H9 (cell line): Measurements from ENCODE around the gene EPHB2. TPM values are rescaled to one million over a fixed set of nuclear protein-coding genes. Genes with fewer than 3 reads are reported as not detected.

Source experiments
- DNase-seq: peaks from one replicate; pipeline ENCODE4 v3.0.0-alpha.2; 2017
- H2AFZ ChIP-seq: one replicate; pipeline ENCODE4 v1.6.1; 2013; ENCODE audit warnings: mild to moderate bottlenecking, low read length, control low read depth, moderate library complexity
- H2AK5ac ChIP-seq: 2 replicates; pipeline ENCODE4 v1.6.1; 2013; ENCODE audit warnings: low read length, control low read depth, mixed read lengths; ENCODE audit not compliant: insufficient read length
- H2BK120ac ChIP-seq: one replicate; pipeline ENCODE4 v1.6.1; 2013; ENCODE audit warnings: low read depth, mild to moderate bottlenecking, low read length, control low read depth, inconsistent platforms; ENCODE audit not compliant: poor library complexity, severe bottlenecking
- H2BK12ac ChIP-seq: 2 replicates; pipeline ENCODE4 v1.6.1; 2013; ENCODE audit warnings: low read length, control low read depth, mixed read lengths, low read depth; ENCODE audit not compliant: insufficient read length
- H2BK15ac ChIP-seq: 2 replicates; pipeline ENCODE4 v1.6.1; 2013; ENCODE audit warnings: low read depth, low read length, control low read depth
- H2BK20ac ChIP-seq: one replicate; pipeline ENCODE4 v1.6.1; 2013; ENCODE audit warnings: low read depth, mild to moderate bottlenecking, low read length, control low read depth, inconsistent platforms; ENCODE audit not compliant: poor library complexity, severe bottlenecking
- H2BK5ac ChIP-seq: 2 replicates; pipeline ENCODE4 v1.6.1; 2013; ENCODE audit warnings: low read length, control low read depth, mixed read lengths; ENCODE audit not compliant: insufficient read length
- H3K14ac ChIP-seq: 2 replicates; pipeline ENCODE4 v1.6.1; 2013; ENCODE audit warnings: low read length, control low read depth; ENCODE audit not compliant: insufficient read depth
- H3K18ac ChIP-seq: 2 replicates; pipeline ENCODE4 v1.6.1; 2013; ENCODE audit warnings: low read depth, mild to moderate bottlenecking, mixed read lengths, low read length, control low read depth; ENCODE audit not compliant: insufficient read length
- H3K23ac ChIP-seq: 2 replicates; pipeline ENCODE4 v1.6.1; 2013; ENCODE audit warnings: low read length, control low read depth, mixed read lengths, low read depth; ENCODE audit not compliant: insufficient read length
- H3K23me2 ChIP-seq: 2 replicates; pipeline ENCODE4 v1.6.1; 2013; ENCODE audit warnings: low read depth, mild to moderate bottlenecking, mixed read lengths, low read length, control low read depth; ENCODE audit not compliant: insufficient read length, poor library complexity, severe bottlenecking
- H3K27ac ChIP-seq: 2 replicates; pipeline ENCODE4 v1.5.1; 2013; ENCODE audit warnings: low read length, control low read depth, mixed read lengths, low read depth; ENCODE audit not compliant: insufficient read length
- H3K27me3 ChIP-seq: 2 replicates; pipeline ENCODE4 v1.6.1; 2013; ENCODE audit warnings: low read length, control low read depth, inconsistent platforms; ENCODE audit not compliant: insufficient read depth
- H3K4ac ChIP-seq: 2 replicates; pipeline ENCODE4 v1.6.1; 2013; ENCODE audit warnings: low read depth, mild to moderate bottlenecking, control low read depth, inconsistent platforms, low read length, moderate library complexity
- H3K4me1 ChIP-seq: 2 replicates; pipeline ENCODE4 v1.6.1; 2013; ENCODE audit warnings: low read length, control low read depth, inconsistent platforms; ENCODE audit not compliant: insufficient read depth
- H3K4me2 ChIP-seq: 2 replicates; pipeline ENCODE4 v1.6.1; 2013; ENCODE audit warnings: low read length, control low read depth, mixed read lengths; ENCODE audit not compliant: insufficient read length, insufficient read depth
- H3K56ac ChIP-seq: 2 replicates; pipeline ENCODE4 v1.6.1; 2013; ENCODE audit warnings: low read depth, mild to moderate bottlenecking, mixed read lengths, low read length, control low read depth; ENCODE audit not compliant: insufficient read length
- H3K79me1 ChIP-seq: 2 replicates; pipeline ENCODE4 v1.6.1; 2013; ENCODE audit warnings: low read depth, mild to moderate bottlenecking, moderate library complexity, low read length, control low read depth, inconsistent platforms; ENCODE audit not compliant: insufficient read depth, poor library complexity, severe bottlenecking
- H3K79me2 ChIP-seq: 2 replicates; pipeline ENCODE4 v1.6.1; 2013; ENCODE audit warnings: low read length, control low read depth, inconsistent platforms; ENCODE audit not compliant: insufficient read depth
- H3K9ac ChIP-seq: 2 replicates; pipeline ENCODE4 v1.6.1; 2013; ENCODE audit warnings: low read length, control low read depth, mixed read lengths; ENCODE audit not compliant: insufficient read length; ENCODE audit errors: extremely low read depth
- H3K9me3 ChIP-seq: one replicate; pipeline ENCODE4 v1.6.1; 2013; ENCODE audit warnings: low read depth, low read length, inconsistent platforms; ENCODE audit not compliant: control insufficient read depth
- H3T11ph ChIP-seq: one replicate; pipeline ENCODE4 v1.6.1; 2013; ENCODE audit warnings: mild to moderate bottlenecking, low read length, control low read depth, inconsistent platforms
- H4K20me1 ChIP-seq: one replicate; pipeline ENCODE4 v1.6.1; 2013; ENCODE audit not compliant: control insufficient read depth, insufficient read length, insufficient read depth
- H4K5ac ChIP-seq: 2 replicates; pipeline ENCODE4 v1.6.1; 2013; ENCODE audit warnings: low read depth, mild to moderate bottlenecking, mixed read lengths, low read length, control low read depth; ENCODE audit not compliant: insufficient read length
- H4K8ac ChIP-seq: replicated peaks from 2 replicates; pipeline ENCODE4 v1.6.1; 2013; ENCODE audit warnings: low read length, control low read depth, mixed read lengths, low read depth; ENCODE audit not compliant: insufficient read length
- H4K91ac ChIP-seq: 2 replicates; pipeline ENCODE4 v1.6.1; 2013; ENCODE audit warnings: low read depth, mild to moderate bottlenecking, moderate library complexity, mixed read lengths, low read length, control low read depth; ENCODE audit not compliant: insufficient read length
- H3K27ac Mint-ChIP-seq, 3 experiments: 2 replicates in 2 of 3; 3 replicates in 1 of 3; pipeline ENCODE4 v1.8.0; 2020 to 2021; ENCODE audit warnings: mixed read lengths in 3 of 3, mild to moderate bottlenecking in 1 of 3, moderate library complexity in 1 of 3
- H3K27me3 Mint-ChIP-seq: 2 replicates; pipeline ENCODE4 v1.8.0; 2021; ENCODE audit warnings: low read depth, mild to moderate bottlenecking, moderate library complexity, mixed read lengths
- H3K36me3 Mint-ChIP-seq, 3 experiments: 2 replicates in 2 of 3; 3 replicates in 1 of 3; pipeline ENCODE4 v1.8.0; 2020 to 2021; ENCODE audit warnings: low read depth in 3 of 3, mixed read lengths in 3 of 3; ENCODE audit not compliant: insufficient read depth in 1 of 3
- H3K4me1 Mint-ChIP-seq, 2 experiments: 2 replicates each; pipeline ENCODE4 v1.8.0; 2020; ENCODE audit warnings: mixed read lengths in 2 of 2
- H3K4me3 Mint-ChIP-seq, 2 experiments: 2 replicates in 1 of 2; 3 replicates in 1 of 2; pipeline ENCODE4 v1.8.0; 2020 to 2021; ENCODE audit warnings: mild to moderate bottlenecking in 2 of 2, mixed read lengths in 2 of 2, moderate library complexity in 1 of 2
- H3K9me3 Mint-ChIP-seq, 2 experiments: 2 replicates in 1 of 2; 3 replicates in 1 of 2; pipeline ENCODE4 v1.8.0; 2020; ENCODE audit warnings: mild to moderate bottlenecking in 2 of 2, mixed read lengths in 2 of 2, moderate library complexity in 1 of 2
- WGBS: extraction: QIAGEN DNeasy Blood & Tissue Kit; methylation state at CpG from one replicate; pipeline ENCODE4 v1.1.7; 2013; ENCODE audit warnings: missing lambda C conversion rate, low lambda C conversion rate, mixed read lengths; ENCODE audit not compliant: insufficient read length; ENCODE audit errors: extremely low coverage; 5-methylcytosine and 5-hydroxymethylcytosine counted together
- total RNA-seq: library from RNA; stranded (reverse); gene quantifications from 2 replicates; pipeline ENCODE4 v1.2.1, GENCODE V29; 2021
- TF ChIP-seq, protein P1 (sequence below): fragments of 200-600 bp; sonication (generic); conservative IDR thresholded peaks from 3 replicates; pipeline ENCODE4 v1.8.0; 2021; ENCODE audit warnings: antibody characterized with exemption, mild to moderate bottlenecking

The EPHB2 gene
- total RNA-seq, 1 experiment from 2014 or later: 9.5 TPM

DNA sequence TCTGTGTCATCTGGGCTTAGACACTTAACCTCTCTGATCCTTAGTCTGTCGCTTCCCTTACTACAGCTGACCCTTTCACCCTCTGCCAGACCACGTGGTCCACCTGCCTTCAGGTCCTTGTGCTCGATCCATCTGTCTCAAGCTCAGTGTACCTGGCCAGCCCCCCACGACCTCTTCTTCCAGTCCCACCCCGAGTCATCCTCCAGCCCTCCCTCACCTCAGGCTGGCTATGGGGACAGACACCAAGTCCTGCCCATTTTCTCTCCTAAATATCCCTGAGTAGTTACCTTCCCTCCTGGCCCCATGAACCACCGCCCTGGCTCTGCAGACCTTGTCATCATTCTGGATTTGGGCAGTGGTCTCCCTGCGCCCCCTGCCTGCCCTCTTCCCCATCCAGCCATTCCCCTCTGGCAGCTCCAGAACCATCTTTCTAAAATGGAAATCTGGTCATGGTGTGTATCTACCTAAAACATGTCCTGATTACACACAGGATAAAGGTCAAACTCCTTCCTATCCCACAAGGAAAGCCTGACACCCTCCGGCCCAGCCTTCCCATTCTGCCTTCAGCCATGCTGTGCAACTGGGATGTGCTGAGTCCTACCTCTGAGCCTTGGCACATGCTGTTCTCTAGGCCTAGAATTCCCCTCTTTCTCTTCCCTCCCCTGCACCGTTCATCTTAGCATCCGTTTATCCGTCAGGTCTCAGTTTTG, 107.6 kb downstream of the EPHB2 start:
- no peak overlapping the region for H3K18ac ChIP-seq
- H2AFZ ChIP-seq: no peak overlapping the region
- TF ChIP-seq, protein P1, sequence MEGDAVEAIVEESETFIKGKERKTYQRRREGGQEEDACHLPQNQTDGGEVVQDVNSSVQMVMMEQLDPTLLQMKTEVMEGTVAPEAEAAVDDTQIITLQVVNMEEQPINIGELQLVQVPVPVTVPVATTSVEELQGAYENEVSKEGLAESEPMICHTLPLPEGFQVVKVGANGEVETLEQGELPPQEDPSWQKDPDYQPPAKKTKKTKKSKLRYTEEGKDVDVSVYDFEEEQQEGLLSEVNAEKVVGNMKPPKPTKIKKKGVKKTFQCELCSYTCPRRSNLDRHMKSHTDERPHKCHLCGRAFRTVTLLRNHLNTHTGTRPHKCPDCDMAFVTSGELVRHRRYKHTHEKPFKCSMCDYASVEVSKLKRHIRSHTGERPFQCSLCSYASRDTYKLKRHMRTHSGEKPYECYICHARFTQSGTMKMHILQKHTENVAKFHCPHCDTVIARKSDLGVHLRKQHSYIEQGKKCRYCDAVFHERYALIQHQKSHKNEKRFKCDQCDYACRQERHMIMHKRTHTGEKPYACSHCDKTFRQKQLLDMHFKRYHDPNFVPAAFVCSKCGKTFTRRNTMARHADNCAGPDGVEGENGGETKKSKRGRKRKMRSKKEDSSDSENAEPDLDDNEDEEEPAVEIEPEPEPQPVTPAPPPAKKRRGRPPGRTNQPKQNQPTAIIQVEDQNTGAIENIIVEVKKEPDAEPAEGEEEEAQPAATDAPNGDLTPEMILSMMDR: peak; percentile 29; the same call in 1 of the 3 replicates
- H2BK15ac ChIP-seq: no peak overlapping the region
- H3K23ac ChIP-seq: no peak overlapping the region
- no peaks in the 10 kb centered on the region for H3K9me3 ChIP-seq
- no peak overlapping the region for H3K14ac ChIP-seq
- H2BK12ac ChIP-seq: no peak overlapping the region
- no peak overlapping the region for H3K56ac ChIP-seq
- no peak overlapping the region for H4K8ac ChIP-seq
- no peaks in the 10 kb centered on the region for H3K79me1 ChIP-seq
- H3K27ac ChIP-seq: no peak overlapping the region
- no peaks in the 10 kb centered on the region; the same call in 1 of the 2 replicates for H3K27me3 Mint-ChIP-seq
- no peak overlapping the region for H2BK5ac ChIP-seq
- no peaks in the 10 kb centered on the region for H3K4me1 ChIP-seq
- WGBS: no CpG with 5 or more reads among the region's 11 CpGs
- no peak overlapping the region for H2AK5ac ChIP-seq
- no peak for DNase-seq
- peak overlapping the region in 1 of 2 experiments; percentile 15; a peak in 1 of 5 replicates for H3K4me3 Mint-ChIP-seq
- H3K9me3 Mint-ChIP-seq: no peaks in the 10 kb centered on the region
- H2BK120ac ChIP-seq: no peak overlapping the region
- H3K27me3 ChIP-seq: no peaks in the 10 kb centered on the region
- no peak overlapping the region for H4K5ac ChIP-seq
- H3K27ac Mint-ChIP-seq: peak overlapping the region in 1 of 3 experiments; percentile 67; a peak in 4 of 7 replicates
- no peaks in the 10 kb centered on the region for H3K79me2 ChIP-seq
- no peak overlapping the region for H2BK20ac ChIP-seq
- H3K23me2 ChIP-seq: no peaks in the 10 kb centered on the region
- no peak overlapping the region for H3K4me2 ChIP-seq
- no peaks in the 10 kb centered on the region for H3K36me3 Mint-ChIP-seq
- H3K4ac ChIP-seq: no peak overlapping the region
- peaks cover 15 to 24% of the 10 kb centered on the region in 2 experiments for H3K4me1 Mint-ChIP-seq
- H3K9ac ChIP-seq: no peak overlapping the region
- H3T11ph ChIP-seq: no peak overlapping the region
- H4K91ac ChIP-seq: no peak overlapping the region
- H4K20me1 ChIP-seq: no peaks in the 10 kb centered on the region
